Lower leg skin (tissue), 4 donors: ENCODE measurements around the gene EFR3B. TPM values are rescaled to one million over a fixed set of nuclear protein-coding genes. Genes with fewer than 3 reads are reported as not detected.

Experiments used
- DNase-seq, 2 donors: peaks; one replicate each; pipeline ENCODE4 v3.0.0-alpha.2; 2019; ENCODE audit warnings: low spot score in 2 of 2
- H3K4me3 ChIP-seq: fragments of 200-600 bp; sonication (generic); 2 replicates; pipeline ENCODE4 v1.5.1; 2017; ENCODE audit warnings: mild to moderate bottlenecking, low read depth; ENCODE audit not compliant: poor library complexity, severe bottlenecking
- CTCF ChIP-seq, 3 donors: fragments of 450-650 bp; IDR thresholded peaks; one replicate each; pipeline ENCODE4 v1.5.1; 2016; ENCODE audit warnings: antibody characterized with exemption in 3 of 3, mild to moderate bottlenecking in 3 of 3, moderate library complexity in 2 of 3
- POLR2A ChIP-seq, 2 donors: fragments of 450-650 bp; IDR thresholded peaks; one replicate each; pipeline ENCODE4 v1.6.1; 2016 to 2017; ENCODE audit warnings: antibody characterized with exemption in 2 of 2, mild to moderate bottlenecking in 1 of 2, moderate library complexity in 1 of 2
- WGBS, 2 donors: methylation state at CpG; one replicate each; pipeline ENCODE4 v1.1.5; 2018; 5-methylcytosine and 5-hydroxymethylcytosine counted together
- intact Hi-C: fragments of 100-400 bp; cut with DNase I; formaldehyde crosslinking; loops from one replicate; pipeline ENCODE4 v1.15.0; 2023; ENCODE audit warnings: low total_unique reads
- total RNA-seq, 4 donors: library from RNA; depleted of rRNA; stranded (reverse); fragments of >200 nt; gene quantifications; one replicate each; pipeline ENCODE4 v1.1.0, GENCODE V29; 2016

The EFR3B gene
- total RNA-seq, 4 donors from 2014 or later: 0.42 to 1.8 (median 1.5) TPM; not detected in 1

GRCh38 chr2:25018681-25019080, 23.2 kb upstream of the EFR3B start:
- 90 to 91% methylated on average over 7 of the region's 7 CpGs for WGBS, 2 donors
- H3K4me3 ChIP-seq: no peak overlapping the region
- no peak for DNase-seq
- intact Hi-C loops: no loop called here
- TF ChIP-seq CTCF (IDR thresholded peaks at IDR 0.05) (no peak), POLR2A (IDR thresholded peaks at IDR 0.05) (no peak)

GRCh38 chr2:25021791-25022362, 20.0 kb upstream of the EFR3B start:
- TF ChIP-seq CTCF (IDR thresholded peaks at IDR 0.05): no peak
- no peak for TF ChIP-seq POLR2A (IDR thresholded peaks at IDR 0.05)
- intact Hi-C loops: no loop called here
- DNase-seq: no peak
- WGBS, 2 donors: 51 to 67% methylated on average over 2 of the region's 2 CpGs
- H3K4me3 ChIP-seq: no peak overlapping the region

GRCh38 chr2:25023333-25023732, 18.5 kb upstream of the EFR3B start:
- no peak for TF ChIP-seq POLR2A (IDR thresholded peaks at IDR 0.05)
- TF ChIP-seq CTCF (IDR thresholded peaks at IDR 0.05): no peak
- DNase-seq: no peak
- WGBS, 2 donors: 56 to 67% methylated on average over 7 of the region's 7 CpGs
- H3K4me3 ChIP-seq: no peak overlapping the region
- intact Hi-C loops: no loop called here

- H3K4me3 ChIP-seq: no peak overlapping the region
- no peak for DNase-seq
- TF ChIP-seq POLR2A (IDR thresholded peaks at IDR 0.05) (no peak), CTCF (IDR thresholded peaks at IDR 0.05) (no peak)
- intact Hi-C loops: no loop called here
- 88 to 89% methylated on average over 6 of the region's 6 CpGs for WGBS, 2 donors
Observed at GRCh38 chr2:25025229-25026007, 16.5 kb upstream of the EFR3B start.

- TF ChIP-seq CTCF (IDR thresholded peaks at IDR 0.05): no peak
- no peak for TF ChIP-seq POLR2A (IDR thresholded peaks at IDR 0.05)
- H3K4me3 ChIP-seq: no peak overlapping the region
- 93 to 95% methylated on average over 9 of the region's 9 CpGs for WGBS, 2 donors
- DNase-seq: no peak
- intact Hi-C loops: no loop called here
Observed at GRCh38 chr2:25026008-25026530, 15.8 kb upstream of the EFR3B start.
